GM19351 (cell line): ENCODE data around the gene RPH3AL.
"Not testable (repeated sequence)": the region's sequence is repeated elsewhere in the genome, so short reads cannot be mapped to it uniquely, and the experiment has no call there.

ENCODE experiments used
- ATAC-seq: cut with Tn5 transposase; IDR thresholded peaks from one replicate; pipeline ENCODE4 v1.9.1; 2021; ENCODE audit warnings: mild to moderate bottlenecking, moderate library complexity; ENCODE audit not compliant: unreplicated experiment

Gene RPH3AL

DNA sequence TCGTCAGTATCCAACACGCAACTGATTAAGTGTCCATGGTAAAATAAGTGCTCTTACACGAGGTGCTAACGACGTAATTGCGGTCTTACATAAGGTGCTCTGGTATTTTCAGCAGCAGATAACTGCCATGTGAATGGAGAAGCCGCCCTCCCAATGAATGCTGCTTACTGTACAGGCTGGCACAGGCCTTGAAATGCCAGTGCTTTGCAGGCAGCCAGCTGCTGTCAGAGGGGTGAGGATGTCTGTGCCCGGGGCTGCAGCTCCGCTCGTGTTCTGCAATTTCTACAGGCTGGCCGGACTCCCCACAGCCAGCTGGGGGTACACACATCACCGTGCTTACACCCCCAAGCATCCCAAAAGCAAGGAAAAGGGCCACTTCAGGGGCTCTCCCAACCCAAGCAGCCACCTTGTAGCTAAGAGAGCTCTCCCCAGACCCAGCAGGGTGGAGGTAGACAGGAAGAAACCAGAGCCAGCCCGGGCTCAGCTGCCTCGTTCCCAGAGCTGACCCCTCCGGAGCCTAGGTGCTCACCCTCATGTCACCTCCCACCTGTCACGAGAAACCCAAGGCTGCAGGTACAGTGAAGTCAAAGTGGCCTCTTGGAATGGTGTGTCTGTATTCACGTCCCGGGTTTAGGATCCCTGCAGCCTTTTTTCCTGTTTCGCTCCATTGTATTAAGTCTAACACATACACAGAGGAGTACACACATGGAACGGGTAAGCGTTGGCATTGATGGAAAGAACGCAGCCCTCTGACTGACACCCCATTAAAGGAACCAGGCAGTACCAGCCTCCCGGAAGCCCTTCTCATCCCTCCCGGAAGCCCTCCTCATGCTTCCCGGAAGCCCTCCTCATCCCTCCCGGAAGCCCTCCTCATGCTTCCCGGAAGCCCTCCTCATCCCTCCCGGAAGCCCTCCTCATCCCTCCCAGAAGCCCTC, 27.2 kb upstream of the RPH3AL start:
- ATAC-seq, result no peak

GRCh38 chr17:378068-378467, 25.5 kb upstream of the RPH3AL start:
- no peak for ATAC-seq

DNA sequence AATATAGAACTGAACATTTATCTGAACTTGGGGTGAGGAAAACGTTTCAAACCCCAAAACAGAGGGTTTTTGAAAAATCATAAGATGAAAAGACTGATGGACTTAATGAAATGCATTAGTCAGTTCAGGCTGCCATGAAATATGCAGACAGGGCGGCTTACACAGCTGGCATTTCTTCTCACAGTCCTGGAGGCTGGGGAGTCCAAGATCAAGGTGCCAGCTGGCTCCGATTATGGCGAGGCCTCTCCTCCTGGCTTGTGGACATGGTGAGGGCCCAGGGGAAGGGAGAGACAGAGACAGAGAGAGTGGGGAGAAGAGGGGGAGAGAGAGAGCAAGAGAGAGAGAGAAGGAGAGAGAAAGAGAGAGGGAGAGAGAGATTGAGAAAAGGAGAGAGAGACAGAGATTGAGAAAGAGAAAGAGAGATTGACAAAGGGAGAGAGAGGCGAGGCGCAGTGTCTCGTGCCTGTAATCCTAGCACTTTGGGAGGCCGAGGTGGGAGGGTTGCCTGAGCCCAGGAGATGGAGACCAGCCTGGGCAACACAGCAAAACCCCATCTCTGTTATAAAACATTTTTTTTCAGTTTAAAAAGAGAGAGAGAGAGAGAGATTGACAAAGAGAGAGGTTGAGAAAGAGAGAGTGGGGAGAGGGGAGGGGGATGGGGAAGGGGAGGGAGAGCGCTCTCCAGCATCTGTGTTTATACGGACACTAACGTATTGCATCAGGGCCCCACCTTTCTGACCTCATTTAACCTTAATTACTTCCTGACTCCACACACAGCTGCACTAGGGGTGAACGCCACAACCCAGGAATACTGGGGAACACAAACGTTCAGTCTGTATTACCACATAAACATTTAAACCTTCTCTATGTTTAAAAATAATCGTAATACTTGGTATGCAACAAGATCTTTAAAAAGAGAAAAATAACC, 24.6 kb upstream of the RPH3AL start:
- no peak for ATAC-seq

- no peak for ATAC-seq
Observed at GRCh38 chr17:373613-374230, 21.1 kb upstream of the RPH3AL start.

GRCh38 chr17:372157-373152, 19.8 kb upstream of the RPH3AL start:
- ATAC-seq, result no peak

- no peak for ATAC-seq
Observed at GRCh38 chr17:371583-371982, 19.0 kb upstream of the RPH3AL start.

DNA sequence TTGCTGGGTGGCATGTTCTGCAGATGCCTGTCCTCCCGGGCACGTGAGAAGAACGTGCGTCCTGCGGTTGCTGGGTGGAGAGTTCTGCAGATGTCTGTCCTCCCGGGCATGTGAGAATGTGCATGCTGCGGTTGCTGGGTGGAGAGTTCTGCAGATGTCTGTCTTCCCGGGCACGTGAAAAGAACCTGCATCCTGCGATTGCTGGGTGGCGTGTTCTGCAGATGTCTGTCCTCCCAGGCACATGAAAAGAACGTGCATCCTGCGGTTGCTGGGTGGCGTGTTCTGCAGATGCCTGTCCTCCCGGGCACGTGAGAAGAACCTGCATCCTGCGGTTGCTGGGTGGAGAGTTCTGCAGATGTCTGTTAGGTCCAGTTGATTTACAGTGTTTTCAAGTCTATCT, 15.0 kb upstream of the RPH3AL start:
- ATAC-seq, result not testable (repeated sequence)

GRCh38 chr17:366657-367615, 14.3 kb upstream of the RPH3AL start:
- not testable (repeated sequence) for ATAC-seq

GRCh38 chr17:364766-365165, 12.2 kb upstream of the RPH3AL start:
- ATAC-seq, result no peak

GRCh38 chr17:364308-364707, 11.7 kb upstream of the RPH3AL start:
- ATAC-seq, result no peak

DNA sequence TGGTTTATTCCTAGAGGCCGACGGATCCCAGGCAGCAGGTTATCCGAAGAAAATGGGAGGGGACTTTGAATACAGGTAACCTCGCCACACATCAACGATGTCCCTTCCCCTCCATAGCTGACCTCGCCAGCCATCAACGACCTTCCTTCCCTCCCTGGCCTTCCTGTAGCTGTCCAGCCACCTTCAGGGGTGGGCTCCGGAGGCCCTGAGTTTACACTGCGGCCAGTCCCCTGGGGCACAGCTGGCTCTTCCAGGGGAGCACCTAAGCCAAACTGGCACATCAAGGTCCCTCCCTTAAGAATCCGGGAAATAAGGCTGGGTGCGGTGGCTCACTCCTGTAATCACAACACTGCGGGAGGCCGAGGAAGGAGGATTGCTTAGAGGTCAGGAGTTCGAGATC, 10.1 kb upstream of the RPH3AL start:
- no peak for ATAC-seq

- ATAC-seq, result no peak
Observed at GRCh38 chr17:360092-360750, 7.6 kb upstream of the RPH3AL start.

DNA sequence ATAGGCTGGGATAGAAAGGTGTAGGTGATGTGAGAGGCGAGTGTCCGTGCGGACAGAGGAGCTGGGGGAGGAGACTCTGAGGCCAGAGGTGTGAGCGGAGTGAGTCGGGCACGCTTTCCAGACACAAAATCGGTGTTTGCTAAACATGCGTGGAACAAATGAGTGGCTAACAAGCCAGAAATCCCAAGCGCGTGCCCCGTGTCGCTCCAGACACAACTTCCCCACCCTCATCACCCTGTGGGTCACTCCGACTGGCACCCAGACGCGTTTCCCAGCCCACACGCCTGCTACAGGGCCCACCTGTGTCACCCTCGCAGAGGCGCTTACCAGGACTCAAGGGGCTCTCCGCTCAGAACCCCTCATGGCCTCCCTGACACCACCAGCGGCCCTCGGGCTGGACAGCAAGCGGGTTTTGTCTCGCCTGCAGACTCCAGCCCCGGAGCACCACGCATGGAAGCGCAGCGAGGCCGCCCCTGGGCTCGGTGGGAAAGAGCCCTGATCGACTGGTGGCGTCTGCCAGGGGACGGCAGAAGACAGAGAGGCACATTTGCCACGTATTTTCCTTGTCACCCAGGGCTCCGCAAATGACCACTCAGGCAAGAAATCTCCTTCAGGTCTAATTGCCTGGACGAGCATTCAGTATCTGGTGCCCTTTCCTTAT, 6.0 kb upstream of the RPH3AL start:
- ATAC-seq, result no peak

GRCh38 chr17:357644-358043, 5.0 kb upstream of the RPH3AL start:
- no peak for ATAC-seq

DNA sequence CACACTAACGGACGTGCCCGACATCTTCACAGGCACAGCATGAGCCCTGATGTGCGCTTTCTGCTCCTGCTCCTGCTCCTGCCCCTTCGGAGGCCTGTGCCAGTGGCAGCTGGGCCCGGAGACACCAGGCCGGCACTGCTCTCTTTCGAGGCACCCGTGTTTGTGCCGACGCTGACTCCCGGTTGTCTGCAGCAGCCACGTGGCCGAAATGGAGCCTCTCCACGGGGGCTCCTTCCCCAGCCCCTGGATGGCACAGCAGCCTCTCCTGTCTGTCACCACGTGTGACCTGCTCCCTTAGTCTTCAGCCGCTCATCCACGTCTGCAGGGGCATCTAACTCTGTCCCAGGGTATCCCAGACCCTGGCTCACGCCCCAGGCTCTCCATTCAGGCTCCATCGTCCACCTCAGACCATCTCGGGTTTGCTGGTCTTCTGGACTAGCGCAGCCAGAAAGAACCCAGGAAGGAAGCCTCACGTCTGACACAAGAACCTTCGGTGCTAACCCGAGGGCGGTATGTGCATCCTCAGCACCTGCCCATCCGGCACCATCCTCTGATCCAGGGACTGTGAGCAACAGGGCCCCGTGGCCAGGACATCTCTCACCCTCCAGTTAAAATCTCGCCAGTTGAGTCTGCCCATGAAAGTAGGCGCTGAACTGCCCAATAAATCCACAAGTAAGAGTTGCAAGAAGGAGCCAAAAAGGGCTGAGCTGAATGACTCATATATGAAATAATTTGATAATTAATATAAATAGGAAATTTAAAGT, 4.2 kb upstream of the RPH3AL start:
- no peak for ATAC-seq

GRCh38 chr17:354651-355556, 2.3 kb upstream of the RPH3AL start:
- no peak for ATAC-seq
